NB4 (cell line): ENCODE measurements around the gene TMPRSS11F.

Source experiments
- CTCF ChIP-seq: IDR thresholded peaks from one replicate; pipeline ENCODE4 v1.5.1; 2012; ENCODE audit warnings: low read depth, low read length
- MYC ChIP-seq: IDR thresholded peaks from 2 replicates; pipeline ENCODE4 v1.6.1; 2011; ENCODE audit warnings: low read depth, low read length
- POLR2A ChIP-seq: IDR thresholded peaks from 2 replicates; pipeline ENCODE4 v1.6.1; 2011; ENCODE audit warnings: mild to moderate bottlenecking; ENCODE audit not compliant: insufficient read length; ENCODE audit errors: extremely low read depth

GRCh38 chr4:68077737-68078136 is 51.9 kb downstream of the TMPRSS11F start:
- TF ChIP-seq POLR2A = no peak
- no peak for TF ChIP-seq CTCF
- TF ChIP-seq MYC = no peak
